Choroid plexus epithelial cell (primary cell): ENCODE measurements around the gene G3BP2.
"Not testable (repeated sequence)": the region's sequence is repeated elsewhere in the genome, so short reads cannot be mapped to it uniquely, and the experiment has no call there.

ENCODE experiments used
- DNase-seq: peaks from one replicate; pipeline ENCODE4 v3.0.0-alpha.2; 2010; ENCODE audit warnings: low read depth
- H3K4me3 ChIP-seq: 2 replicates; pipeline ENCODE4 v1.5.1; 2011; ENCODE audit warnings: low read depth, mild to moderate bottlenecking, control low read depth, low read length, moderate library complexity
- TF ChIP-seq, protein P1 (sequence below): conservative IDR thresholded peaks from 2 replicates; pipeline ENCODE4 v1.5.1; 2011; ENCODE audit warnings: low read depth, mild to moderate bottlenecking, control low read depth, inconsistent platforms, low read length, moderate library complexity

Gene G3BP2

GRCh38 chr4:75672461-75673026 is 667 bp downstream of the G3BP2 start:
- TF ChIP-seq, protein P1, sequence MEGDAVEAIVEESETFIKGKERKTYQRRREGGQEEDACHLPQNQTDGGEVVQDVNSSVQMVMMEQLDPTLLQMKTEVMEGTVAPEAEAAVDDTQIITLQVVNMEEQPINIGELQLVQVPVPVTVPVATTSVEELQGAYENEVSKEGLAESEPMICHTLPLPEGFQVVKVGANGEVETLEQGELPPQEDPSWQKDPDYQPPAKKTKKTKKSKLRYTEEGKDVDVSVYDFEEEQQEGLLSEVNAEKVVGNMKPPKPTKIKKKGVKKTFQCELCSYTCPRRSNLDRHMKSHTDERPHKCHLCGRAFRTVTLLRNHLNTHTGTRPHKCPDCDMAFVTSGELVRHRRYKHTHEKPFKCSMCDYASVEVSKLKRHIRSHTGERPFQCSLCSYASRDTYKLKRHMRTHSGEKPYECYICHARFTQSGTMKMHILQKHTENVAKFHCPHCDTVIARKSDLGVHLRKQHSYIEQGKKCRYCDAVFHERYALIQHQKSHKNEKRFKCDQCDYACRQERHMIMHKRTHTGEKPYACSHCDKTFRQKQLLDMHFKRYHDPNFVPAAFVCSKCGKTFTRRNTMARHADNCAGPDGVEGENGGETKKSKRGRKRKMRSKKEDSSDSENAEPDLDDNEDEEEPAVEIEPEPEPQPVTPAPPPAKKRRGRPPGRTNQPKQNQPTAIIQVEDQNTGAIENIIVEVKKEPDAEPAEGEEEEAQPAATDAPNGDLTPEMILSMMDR = no peak
- H3K4me3 ChIP-seq = peak overlapping the region; percentile 94
- peak; percentile 47 for DNase-seq

GRCh38 chr4:75671802-75672421 is 1.3 kb downstream of the G3BP2 start:
- DNase-seq = no peak
- TF ChIP-seq, protein P1 = no peak
- H3K4me3 ChIP-seq = peak overlapping the region; percentile 94

GRCh38 chr4:75668596-75668995 is 4.6 kb downstream of the G3BP2 start:
- DNase-seq = no peak
- no peak overlapping the region for H3K4me3 ChIP-seq
- TF ChIP-seq, protein P1 = no peak

DNA sequence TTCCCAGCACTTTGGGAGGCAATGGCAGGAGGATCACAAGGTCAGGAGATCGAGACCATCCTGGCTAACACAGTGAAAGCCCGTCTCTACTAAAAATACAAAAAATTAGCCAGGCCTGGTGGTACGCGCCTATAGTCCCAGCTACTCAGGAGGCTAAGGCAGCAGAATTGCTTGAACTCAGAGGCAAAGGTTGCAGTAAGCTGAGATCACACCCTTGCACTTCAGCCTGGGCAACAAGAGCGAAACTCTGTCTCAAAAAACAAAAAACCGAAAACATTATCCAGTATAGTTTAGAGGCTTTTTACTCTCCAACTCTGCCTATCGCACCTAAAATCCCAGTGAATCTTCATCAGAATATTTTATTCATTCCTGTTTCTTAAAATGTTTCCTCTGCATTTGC is 5.6 kb downstream of the G3BP2 start:
- H3K4me3 ChIP-seq, DNase-seq: not testable (repeated sequence)

- no peak overlapping the region for H3K4me3 ChIP-seq
Observed at GRCh38 chr4:75666299-75666698, 6.9 kb downstream of the G3BP2 start.

GRCh38 chr4:75664604-75665003 is 8.6 kb downstream of the G3BP2 start:
- not testable (repeated sequence) for H3K4me3 ChIP-seq, DNase-seq

More at GRCh38 chr4:75666299-75666698, 6.9 kb downstream of the G3BP2 start:
- no peak for DNase-seq
- TF ChIP-seq, protein P1 = no peak

DNA sequence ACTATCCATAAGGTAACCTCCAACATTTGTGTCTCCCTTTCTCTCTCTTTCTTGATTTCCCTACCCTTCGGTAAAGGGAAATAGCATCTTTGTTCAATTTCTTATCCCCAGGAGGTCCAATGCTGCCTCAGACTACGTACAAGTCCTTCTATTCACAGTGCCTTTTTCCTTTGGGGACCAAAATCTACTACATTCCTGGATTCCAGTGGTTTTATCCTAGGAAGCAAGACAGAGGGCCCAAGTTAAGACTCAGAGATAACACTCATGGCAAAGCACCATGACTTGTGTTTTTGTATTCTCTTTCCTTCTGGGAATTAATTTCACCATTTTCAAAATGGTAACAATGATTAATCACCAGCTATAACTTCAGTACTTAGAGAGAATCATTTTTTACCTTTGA is 10.6 kb downstream of the G3BP2 start:
- no peak overlapping the region for H3K4me3 ChIP-seq

DNA sequence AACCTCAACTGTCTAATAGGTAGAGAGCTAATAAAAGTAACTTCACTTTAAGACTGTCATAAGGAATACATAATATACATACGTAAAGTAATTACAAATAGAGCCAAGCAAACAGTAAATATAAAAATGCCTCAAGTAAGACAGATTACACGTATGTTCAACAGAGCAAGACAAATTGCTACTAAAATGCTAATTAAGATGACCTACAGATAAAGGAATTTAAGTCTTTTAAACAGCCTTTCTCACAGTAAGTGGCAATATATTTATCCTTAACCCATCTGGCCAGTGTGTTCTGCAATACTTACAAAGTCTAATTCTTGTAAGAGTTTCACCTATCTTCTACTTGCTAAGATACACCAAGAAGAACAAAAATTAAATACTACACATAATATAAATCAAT is 12.7 kb downstream of the G3BP2 start:
- DNase-seq = no peak
- no peak overlapping the region for H3K4me3 ChIP-seq
- TF ChIP-seq, protein P1 = no peak

More for the DNA sequence above, 10.6 kb downstream of the G3BP2 start:
- DNase-seq = no peak
- TF ChIP-seq, protein P1 = no peak
